ENCODE measurements around the gene STT3A.

DNA sequence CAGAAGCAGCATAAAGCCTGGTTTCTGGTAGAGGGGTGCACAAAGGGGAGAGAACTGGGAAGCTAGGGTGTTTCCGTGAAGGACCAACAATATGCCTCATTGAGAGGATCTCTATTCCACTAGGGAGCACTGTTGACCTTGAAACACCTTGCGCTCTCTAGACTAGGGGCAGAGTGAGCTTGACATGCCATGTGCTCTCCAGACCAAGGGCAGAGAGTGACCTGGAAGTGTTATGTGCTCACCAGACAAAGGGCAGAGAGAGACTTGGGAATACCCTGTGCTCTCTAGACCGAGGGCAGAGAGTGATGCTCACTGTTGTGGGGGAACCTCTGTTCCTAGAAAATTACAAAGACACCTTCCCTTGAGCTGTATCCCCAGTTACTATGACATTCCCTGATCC lies 38.6 kb upstream of the STT3A start:
- no peak for TF ChIP-seq POLR2AphosphoS5 (IDR thresholded peaks at IDR 0.05; ENCODE audit: low read depth, low read length)
- TF ChIP-seq TCF7 (IDR thresholded peaks at IDR 0.05; ENCODE audit: low read depth): no peak
- TF ChIP-seq, protein P1, sequence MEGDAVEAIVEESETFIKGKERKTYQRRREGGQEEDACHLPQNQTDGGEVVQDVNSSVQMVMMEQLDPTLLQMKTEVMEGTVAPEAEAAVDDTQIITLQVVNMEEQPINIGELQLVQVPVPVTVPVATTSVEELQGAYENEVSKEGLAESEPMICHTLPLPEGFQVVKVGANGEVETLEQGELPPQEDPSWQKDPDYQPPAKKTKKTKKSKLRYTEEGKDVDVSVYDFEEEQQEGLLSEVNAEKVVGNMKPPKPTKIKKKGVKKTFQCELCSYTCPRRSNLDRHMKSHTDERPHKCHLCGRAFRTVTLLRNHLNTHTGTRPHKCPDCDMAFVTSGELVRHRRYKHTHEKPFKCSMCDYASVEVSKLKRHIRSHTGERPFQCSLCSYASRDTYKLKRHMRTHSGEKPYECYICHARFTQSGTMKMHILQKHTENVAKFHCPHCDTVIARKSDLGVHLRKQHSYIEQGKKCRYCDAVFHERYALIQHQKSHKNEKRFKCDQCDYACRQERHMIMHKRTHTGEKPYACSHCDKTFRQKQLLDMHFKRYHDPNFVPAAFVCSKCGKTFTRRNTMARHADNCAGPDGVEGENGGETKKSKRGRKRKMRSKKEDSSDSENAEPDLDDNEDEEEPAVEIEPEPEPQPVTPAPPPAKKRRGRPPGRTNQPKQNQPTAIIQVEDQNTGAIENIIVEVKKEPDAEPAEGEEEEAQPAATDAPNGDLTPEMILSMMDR (CRISPR knock-in tag; IDR thresholded peaks at IDR 0.05): peak; percentile 81
- no peak for TF ChIP-seq MAFF (IDR thresholded peaks at IDR 0.05; ENCODE audit: low read depth, low read length)
- no peak for TF ChIP-seq EZH2 (conservative IDR thresholded peaks at IDR 0.05; ENCODE audit: low read depth, low read length)
- TF ChIP-seq, protein P2, sequence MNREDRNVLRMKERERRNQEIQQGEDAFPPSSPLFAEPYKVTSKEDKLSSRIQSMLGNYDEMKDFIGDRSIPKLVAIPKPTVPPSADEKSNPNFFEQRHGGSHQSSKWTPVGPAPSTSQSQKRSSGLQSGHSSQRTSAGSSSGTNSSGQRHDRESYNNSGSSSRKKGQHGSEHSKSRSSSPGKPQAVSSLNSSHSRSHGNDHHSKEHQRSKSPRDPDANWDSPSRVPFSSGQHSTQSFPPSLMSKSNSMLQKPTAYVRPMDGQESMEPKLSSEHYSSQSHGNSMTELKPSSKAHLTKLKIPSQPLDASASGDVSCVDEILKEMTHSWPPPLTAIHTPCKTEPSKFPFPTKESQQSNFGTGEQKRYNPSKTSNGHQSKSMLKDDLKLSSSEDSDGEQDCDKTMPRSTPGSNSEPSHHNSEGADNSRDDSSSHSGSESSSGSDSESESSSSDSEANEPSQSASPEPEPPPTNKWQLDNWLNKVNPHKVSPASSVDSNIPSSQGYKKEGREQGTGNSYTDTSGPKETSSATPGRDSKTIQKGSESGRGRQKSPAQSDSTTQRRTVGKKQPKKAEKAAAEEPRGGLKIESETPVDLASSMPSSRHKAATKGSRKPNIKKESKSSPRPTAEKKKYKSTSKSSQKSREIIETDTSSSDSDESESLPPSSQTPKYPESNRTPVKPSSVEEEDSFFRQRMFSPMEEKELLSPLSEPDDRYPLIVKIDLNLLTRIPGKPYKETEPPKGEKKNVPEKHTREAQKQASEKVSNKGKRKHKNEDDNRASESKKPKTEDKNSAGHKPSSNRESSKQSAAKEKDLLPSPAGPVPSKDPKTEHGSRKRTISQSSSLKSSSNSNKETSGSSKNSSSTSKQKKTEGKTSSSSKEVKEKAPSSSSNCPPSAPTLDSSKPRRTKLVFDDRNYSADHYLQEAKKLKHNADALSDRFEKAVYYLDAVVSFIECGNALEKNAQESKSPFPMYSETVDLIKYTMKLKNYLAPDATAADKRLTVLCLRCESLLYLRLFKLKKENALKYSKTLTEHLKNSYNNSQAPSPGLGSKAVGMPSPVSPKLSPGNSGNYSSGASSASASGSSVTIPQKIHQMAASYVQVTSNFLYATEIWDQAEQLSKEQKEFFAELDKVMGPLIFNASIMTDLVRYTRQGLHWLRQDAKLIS (CRISPR knock-in tag; IDR thresholded peaks at IDR 0.05): no peak
- no peak for TF ChIP-seq NR1H2 (CRISPR knock-in tag; IDR thresholded peaks at IDR 0.05; ENCODE audit: borderline replicate concordance, low read depth)
